AG04450 (cell line): Measurements from ENCODE around the gene TULP1. TPM values are rescaled to one million over a fixed set of nuclear protein-coding genes. Genes with fewer than 3 reads are reported as not detected.

Experiments
- CTCF ChIA-PET: fragments of 300-600, 350-600 bp; formaldehyde crosslinking; extraction: SDS; loops from one replicate; lab custom pipeline; 2022; ENCODE audit warnings: antibody characterized with exemption, inconsistent platforms; lab: Charles Lee
- POLR2A ChIA-PET: fragments of 350-600 bp; formaldehyde crosslinking; extraction: SDS; loops from one replicate; lab custom pipeline; 2021; ENCODE audit warnings: antibody characterized with exemption, inconsistent platforms; lab: Yijun Ruan, JAX
- DNase-seq: peaks from one replicate; pipeline ENCODE4 v3.0.0-alpha.2; 2011; ENCODE audit warnings: low read depth, low spot score
- H3K27ac ChIP-seq: one replicate; pipeline ENCODE4 v1.5.1; 2012; ENCODE audit warnings: low read depth, low read length, control low read depth
- H3K27me3 ChIP-seq: one replicate; pipeline ENCODE4 v1.6.0; 2012; ENCODE audit warnings: low read length; ENCODE audit not compliant: control insufficient read depth, insufficient read depth
- H3K4me3 ChIP-seq: 2 replicates; pipeline ENCODE4 v1.5.1; 2011; ENCODE audit warnings: mild to moderate bottlenecking, low read depth, low read length, control low read depth
- H3K9me3 ChIP-seq: 2 replicates; pipeline ENCODE4 v1.5.1; 2012; ENCODE audit warnings: low read length; ENCODE audit not compliant: control insufficient read depth, insufficient read depth
- CTCF ChIP-seq: IDR thresholded peaks from 2 replicates; pipeline ENCODE4 v1.5.1; 2011; ENCODE audit warnings: low read depth, low read length, control low read depth, inconsistent platforms
- polyA plus RNA-seq: library from polyadenylated mRNA; depleted of rRNA; stranded (reverse); fragments of >200 nt; gene quantifications from 2 replicates; pipeline ENCODE4 v1.2.3, GENCODE V29; 2011; rRNA removed
- small RNA-seq: library from RNA; depleted of rRNA; stranded (forward); fragments of <200 nt; gene quantifications from one replicate; pipeline ENCODE3, GENCODE V24; 2012; ENCODE audit warnings: low read depth; ENCODE audit not compliant: insufficient read length

TULP1 gene
- polyA plus RNA-seq, 1 experiment: not detected

DNA sequence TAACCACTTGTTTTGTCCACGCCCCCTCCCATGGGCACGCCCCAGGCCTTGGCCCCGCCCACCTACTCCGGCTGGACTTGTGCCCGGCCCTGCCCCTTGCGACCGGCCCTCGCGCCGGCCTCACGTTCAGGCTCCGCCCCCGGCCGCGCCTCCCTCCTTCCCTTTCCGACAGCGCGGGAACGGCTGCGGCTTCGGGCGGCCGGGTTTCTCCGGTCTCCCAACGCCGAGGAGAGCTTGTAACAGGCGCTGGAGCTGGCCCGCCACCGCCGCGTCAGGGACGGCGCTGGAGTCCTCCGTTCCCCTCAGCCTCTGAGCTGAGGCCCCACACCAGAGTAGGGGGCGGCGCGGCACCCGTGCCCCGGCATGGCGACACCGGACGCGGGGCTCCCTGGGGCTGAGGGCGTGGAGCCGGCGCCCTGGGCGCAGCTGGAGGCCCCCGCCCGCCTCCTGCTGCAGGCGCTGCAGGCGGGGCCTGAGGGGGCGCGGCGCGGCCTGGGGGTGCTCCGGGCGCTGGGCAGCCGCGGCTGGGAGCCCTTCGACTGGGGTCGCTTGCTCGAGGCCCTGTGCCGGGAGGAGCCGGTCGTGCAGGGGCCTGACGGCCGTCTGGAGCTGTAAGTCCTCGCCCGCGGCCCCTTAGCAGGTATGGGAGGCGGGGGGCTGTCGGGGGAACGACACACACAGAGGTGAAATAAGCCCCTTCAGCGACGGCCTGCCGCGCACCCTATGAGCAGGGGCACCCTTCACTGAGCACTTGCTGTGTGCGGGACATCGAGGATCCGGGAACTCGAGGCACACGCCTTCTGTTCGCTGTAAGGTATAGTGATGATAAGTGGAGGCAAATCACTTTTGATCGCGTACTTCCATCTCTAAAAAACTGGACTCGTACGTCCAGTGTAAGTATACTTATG lies 60.3 kb downstream of the TULP1 start, which contains the start of gene FANCE:
FANCE (plus strand) TSS at position 156 of the 908 bp plus-strand sequence; CDS start at position 364, 208 bp downstream.
- no peak for TF ChIP-seq CTCF
- Histone ChIP-seq H3K9me3 (no peaks in the 10 kb centered on the region; the same call in 1 of the 2 replicates), H3K4me3 (peak within 1 kb of the TSS; percentile 75), H3K27me3 (no peaks in the 10 kb centered on the region), H3K27ac (no peak within 1 kb of the TSS)
- ChIA-PET POLR2A (interaction anchor here (0.6 to 2.0 kb wide), 3 partner anchors 24 to 110 kb away, joined by 3 to 6 read pairs (median 4); partner anchors contain the start of gene PPARD), CTCF (interaction anchor here (1.2 to 9.4 kb wide), 4 partner anchors 32 to 154 kb away, joined by 3 to 201 read pairs (median 4); partner anchors contain the start of genes DEF6 and PPARD)
- peak; percentile 74 for DNase-seq

- POLR2A ChIA-PET: interaction anchor here (0.6 to 2.0 kb wide), 3 partner anchors 20 to 110 kb away, joined by 3 to 6 read pairs (median 4); partner anchors contain the start of gene PPARD
- no peak for TF ChIP-seq CTCF
- Histone ChIP-seq H3K27ac (no peak overlapping the region), H3K4me3 (peak overlapping the region; percentile 75), H3K9me3 (no peaks in the 10 kb centered on the region; the same call in 1 of the 2 replicates), H3K27me3 (no peaks in the 10 kb centered on the region)
- DNase-seq: no peak
- CTCF ChIA-PET: interaction anchor here (0.6 to 9.4 kb wide), 9 partner anchors 11 to 158 kb away, joined by 3 to 201 read pairs (median 5); partner anchors contain the start of genes DEF6 and PPARD
These were observed 61.1 kb downstream of the TULP1 start for GRCh38 chr6:35451354-35452182.

GRCh38 chr6:35449287-35449881 lies 63.3 kb downstream of the TULP1 start:
- peak; percentile 77 for TF ChIP-seq CTCF
- ChIA-PET CTCF (interaction anchor here (0.6 to 9.4 kb wide), 25 partner anchors 9 to 244 kb away, joined by 3 to 201 read pairs (median 3); partner anchors contain the start of gene PPARD), POLR2A (interaction anchor here (0.7 to 1.3 kb wide), 6 partner anchors 22 to 236 kb away, joined by 3 to 8 read pairs (median 4); partner anchors contain the start of genes PPARD, SCUBE3 and ZNF76)
- DNase-seq: peak; percentile 39
- Histone ChIP-seq H3K9me3 (no peaks in the 10 kb centered on the region; the same call in 1 of the 2 replicates), H3K4me3 (no peak overlapping the region), H3K27me3 (no peaks in the 10 kb centered on the region), H3K27ac (no peak overlapping the region)

DNA sequence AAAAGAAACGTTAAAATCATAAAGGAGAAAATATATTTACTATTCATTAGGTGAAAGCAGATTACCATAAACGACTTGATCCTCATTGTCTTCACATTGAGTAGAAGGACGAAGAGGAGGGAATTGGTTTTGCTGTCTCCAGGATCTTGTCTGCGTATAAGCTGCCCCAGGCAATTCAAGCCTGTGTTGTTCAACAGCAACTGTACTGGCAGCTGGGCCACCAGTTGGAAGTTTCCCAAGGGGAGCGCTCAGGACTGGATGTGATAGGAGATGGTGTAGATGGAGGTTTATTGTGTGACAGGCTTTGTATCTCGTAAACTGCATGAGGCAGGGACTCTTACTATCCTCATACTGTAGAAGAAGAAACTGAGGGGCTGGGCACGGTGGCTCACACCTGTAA lies 64.5 kb downstream of the TULP1 start:
- ChIA-PET POLR2A (interaction anchor here (0.6 kb wide), 1 partner anchor 27 kb away, joined by 3 read pairs; no protein-coding TSS in a partner anchor), CTCF (interaction anchor here (0.7 to 9.4 kb wide), 7 partner anchors 9 to 120 kb away, joined by 3 to 201 read pairs (median 5); partner anchors contain the start of gene PPARD)
- Histone ChIP-seq H3K27me3 (no peaks in the 10 kb centered on the region), H3K4me3 (no peak overlapping the region), H3K9me3 (no peaks in the 10 kb centered on the region; the same call in 1 of the 2 replicates), H3K27ac (no peak overlapping the region)
- no peak for DNase-seq
- TF ChIP-seq CTCF: no peak

Small RNA genes within 50 kb of the gene (small RNA-seq; reads per million reads assigned to genes)
- gene MIR7111: not detected

Other genes with a start within 250 kb of the TULP1 start
- gene DEF6, start 215.1 kb downstream of the TULP1 start, polyA plus RNA-seq: 2.5 and 2.6 TPM in 2 replicates
- gene PPARD, start 170.3 kb downstream of the TULP1 start, polyA plus RNA-seq: 26.9 and 32.9 TPM in 2 replicates
- gene FANCE, start 60.6 kb downstream of the TULP1 start, polyA plus RNA-seq: 7.0 and 7.1 TPM in 2 replicates
- 2,636 and 2,921 TPM in 2 replicates for gene RPL10A, start 44.5 kb downstream of the TULP1 start, polyA plus RNA-seq
- gene TEAD3, start 15.8 kb downstream of the TULP1 start, polyA plus RNA-seq: 16.6 and 22.8 TPM in 2 replicates
- 6.9 and 7.6 TPM in 2 replicates for gene FKBP5, start 176.0 kb upstream of the TULP1 start, polyA plus RNA-seq
- gene ARMC12, start 224.1 kb upstream of the TULP1 start, polyA plus RNA-seq: 0.53 and 0.58 TPM in 2 replicates